H1 (cell line): ENCODE data around the gene CHPF.

Source experiments
- CTCF ChIP-seq, 3 experiments: IDR thresholded peaks; 1 replicate in 2 of 3; 2 replicates in 1 of 3; pipeline versions ENCODE4 v1.5.1 to v1.6.1; 2011; ENCODE audit warnings: low read length in 3 of 3, mild to moderate bottlenecking in 3 of 3, inconsistent platforms in 2 of 3, low read depth in 1 of 3, moderate library complexity in 1 of 3; ENCODE audit not compliant: insufficient read depth in 1 of 3; ENCODE audit errors: control extremely low read depth in 1 of 3
- EZH2 ChIP-seq: fragments of 200-600 bp; sonication (generic); IDR thresholded peaks from 2 replicates; pipeline ENCODE4 v1.7.1; 2012; ENCODE audit warnings: low read depth, mild to moderate bottlenecking, moderate library complexity, low read length, inconsistent platforms; ENCODE audit not compliant: severe bottlenecking
- JUN ChIP-seq: IDR thresholded peaks from 2 replicates; pipeline ENCODE4 v1.6.1; 2011; ENCODE audit warnings: low read depth, mild to moderate bottlenecking, improper control_type of control experiment, low read length
- KDM5A ChIP-seq: fragments of 200-600 bp; IDR thresholded peaks from 2 replicates; pipeline ENCODE4 v1.7.1; 2012; ENCODE audit warnings: mild to moderate bottlenecking, low read length, inconsistent platforms, mixed read lengths
- MAFK ChIP-seq: IDR thresholded peaks from 2 replicates; pipeline ENCODE4 v1.6.1; 2012; ENCODE audit warnings: low read depth, mild to moderate bottlenecking, improper control_type of control experiment, low read length
- POLR2AphosphoS5 ChIP-seq: IDR thresholded peaks from 2 replicates; pipeline ENCODE4 v1.6.1; 2011; ENCODE audit warnings: low read depth, low read length
- TAF1 ChIP-seq: IDR thresholded peaks from 2 replicates; pipeline ENCODE4 v1.6.1; 2011; ENCODE audit warnings: mild to moderate bottlenecking, low read depth, low read length
- TBP ChIP-seq: IDR thresholded peaks from 2 replicates; pipeline ENCODE4 v1.6.1; 2011; ENCODE audit warnings: low read depth, low read length, improper control_type of control experiment

- TF ChIP-seq TAF1: no peak
- TF ChIP-seq JUN: no peak
- TF ChIP-seq CTCF (IDR thresholded peaks at IDR 0.05; ENCODE audit: control extremely low read depth in 1 of 3, insufficient read depth in 1 of 3, low read depth in 1 of 3, low read length in 3 of 3): peak in 2 of 3 experiments; percentile 51 to 54; a peak in 3 of 4 replicates
- no peak for TF ChIP-seq TBP
- TF ChIP-seq KDM5A: no peak
- TF ChIP-seq EZH2: no peak
- no peak for TF ChIP-seq POLR2AphosphoS5
- TF ChIP-seq MAFK: no peak
Measured at GRCh38 chr2:219560037-219560892, 16.7 kb upstream of the CHPF start.
